Thyroid gland (tissue), 4 donors: ENCODE data around the gene PRELP.

Experiments used
- POLR2A ChIP-seq, 2 donors: fragments of 450-650 bp; IDR thresholded peaks; one replicate each; pipeline ENCODE4 v1.6.1; 2017; ENCODE audit warnings: antibody characterized with exemption in 2 of 2, mild to moderate bottlenecking in 2 of 2, moderate library complexity in 1 of 2
- TF ChIP-seq, protein P1 (sequence below), 6 experiments: fragments of 200-600 bp in 3 of 6; fragments of 450-650 bp in 3 of 6; sonication (generic) in 3 of 6; IDR thresholded peaks; one replicate each; pipeline ENCODE4 v1.5.1; 2016 to 2019; ENCODE audit warnings: antibody characterized with exemption in 6 of 6, mild to moderate bottlenecking in 2 of 6, inconsistent platforms in 1 of 6, moderate library complexity in 1 of 6

DNA sequence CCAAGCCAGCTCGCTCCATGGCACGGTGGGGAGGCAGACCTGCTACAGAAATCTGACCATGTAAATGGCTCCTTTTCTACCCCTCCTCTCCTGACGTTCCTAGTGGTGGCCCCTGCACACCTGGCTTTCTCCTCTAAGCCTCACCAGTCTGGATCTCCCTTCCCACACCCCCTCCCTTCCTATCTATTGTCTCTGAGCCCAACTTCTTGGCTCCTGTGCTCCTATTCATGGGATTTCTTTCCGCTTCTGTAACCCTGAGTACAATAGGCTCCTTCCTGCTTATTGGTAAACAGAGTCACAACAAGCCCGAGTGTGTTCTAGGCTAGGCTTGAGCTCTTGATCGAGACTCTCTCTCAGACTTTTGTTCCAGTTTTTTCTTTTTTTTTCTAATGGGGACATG lies 35.9 kb downstream of the PRELP start:
- TF ChIP-seq, protein P1, sequence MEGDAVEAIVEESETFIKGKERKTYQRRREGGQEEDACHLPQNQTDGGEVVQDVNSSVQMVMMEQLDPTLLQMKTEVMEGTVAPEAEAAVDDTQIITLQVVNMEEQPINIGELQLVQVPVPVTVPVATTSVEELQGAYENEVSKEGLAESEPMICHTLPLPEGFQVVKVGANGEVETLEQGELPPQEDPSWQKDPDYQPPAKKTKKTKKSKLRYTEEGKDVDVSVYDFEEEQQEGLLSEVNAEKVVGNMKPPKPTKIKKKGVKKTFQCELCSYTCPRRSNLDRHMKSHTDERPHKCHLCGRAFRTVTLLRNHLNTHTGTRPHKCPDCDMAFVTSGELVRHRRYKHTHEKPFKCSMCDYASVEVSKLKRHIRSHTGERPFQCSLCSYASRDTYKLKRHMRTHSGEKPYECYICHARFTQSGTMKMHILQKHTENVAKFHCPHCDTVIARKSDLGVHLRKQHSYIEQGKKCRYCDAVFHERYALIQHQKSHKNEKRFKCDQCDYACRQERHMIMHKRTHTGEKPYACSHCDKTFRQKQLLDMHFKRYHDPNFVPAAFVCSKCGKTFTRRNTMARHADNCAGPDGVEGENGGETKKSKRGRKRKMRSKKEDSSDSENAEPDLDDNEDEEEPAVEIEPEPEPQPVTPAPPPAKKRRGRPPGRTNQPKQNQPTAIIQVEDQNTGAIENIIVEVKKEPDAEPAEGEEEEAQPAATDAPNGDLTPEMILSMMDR (IDR thresholded peaks at IDR 0.05) = no peak
- no peak for TF ChIP-seq POLR2A (IDR thresholded peaks at IDR 0.05)
